Endothelial cell of umbilical vein (primary cell): ENCODE data around the gene SIGLEC8. TPM values are rescaled to one million over a fixed set of nuclear protein-coding genes. Genes with fewer than 3 reads are reported as not detected.

Source experiments
- BruUV-seq: library from RNA; stranded (reverse); fragments of 400-500 nt; replicated peaks from 2 replicates; lab custom pipeline; 2021; lab: Mats Ljungman, UMichigan
- CTCF ChIA-PET: fragments of 300-600, 350-600 bp; sonication (Branson Sonifier 250); formaldehyde crosslinking; loops from one replicate; lab custom pipeline; 2021; ENCODE audit warnings: antibody characterized with exemption, inconsistent platforms; lab: Charles Lee
- POLR2A ChIA-PET: fragments of 300-600, 350-600 bp; sonication (Branson Sonifier 250); formaldehyde crosslinking; loops from one replicate; lab custom pipeline; 2021; ENCODE audit warnings: antibody characterized with exemption, inconsistent platforms; lab: Charles Lee
- DNase-seq: peaks from one replicate; pipeline ENCODE4 v3.0.0-alpha.2; 2011; ENCODE audit warnings: low read depth, low spot score
- FAIRE-seq: peaks from 2 replicates; lab custom pipeline; 2011; peaks lifted over from hg19 to GRCh38; lab: Jason Lieb, UNC
- H2AFZ ChIP-seq: 2 replicates; pipeline ENCODE4 v1.6.0; 2012; ENCODE audit warnings: low read depth, low read length, control low read depth, inconsistent platforms
- H3K27ac ChIP-seq: 2 replicates; pipeline ENCODE4 v1.5.1; 2011; ENCODE audit warnings: low read depth, mild to moderate bottlenecking, control low read depth, low read length, moderate library complexity; ENCODE audit not compliant: insufficient read depth
- H3K27me3 ChIP-seq, 2 experiments: 2 replicates each; pipeline versions ENCODE4 v1.6.0 to v1.6.1; 2011; ENCODE audit warnings: low read length in 2 of 2, mixed read lengths in 1 of 2; ENCODE audit not compliant: control insufficient read depth in 2 of 2, insufficient read depth in 2 of 2
- H3K36me3 ChIP-seq, 2 experiments: 2 replicates in 1 of 2; 3 replicates in 1 of 2; pipeline ENCODE4 v1.5.1; 2011; ENCODE audit warnings: low read length in 2 of 2, mild to moderate bottlenecking in 1 of 2, moderate library complexity in 1 of 2; ENCODE audit not compliant: control insufficient read depth in 2 of 2, insufficient read depth in 2 of 2; ENCODE audit errors: extremely low read depth in 1 of 2
- H3K4me1 ChIP-seq: 3 replicates; pipeline ENCODE4 v1.5.1; 2011; ENCODE audit warnings: mild to moderate bottlenecking, low read length; ENCODE audit not compliant: control insufficient read depth, insufficient read depth; ENCODE audit errors: extremely low read depth
- H3K4me2 ChIP-seq: 2 replicates; pipeline ENCODE4 v1.6.1; 2011; ENCODE audit warnings: low read length, control low read depth, mixed read lengths; ENCODE audit not compliant: insufficient read depth
- H3K4me3 ChIP-seq, 3 experiments: fragments of 200-600 bp in 1 of 3; sonication (generic), shearing (Covaris generic) in 1 of 3; replicated peaks in 1 of 3; 2 replicates each; pipeline ENCODE4 v1.5.1; 2011 to 2016; ENCODE audit warnings: control low read depth in 3 of 3, low read length in 3 of 3, mild to moderate bottlenecking in 2 of 3, inconsistent platforms in 1 of 3, low read depth in 1 of 3, moderate library complexity in 1 of 3; ENCODE audit not compliant: insufficient read depth in 1 of 3
- H3K79me2 ChIP-seq: 2 replicates; pipeline ENCODE4 v1.6.0; 2012; ENCODE audit warnings: low read length, inconsistent platforms; ENCODE audit not compliant: control insufficient read depth, insufficient read depth
- H3K9ac ChIP-seq: replicated peaks from 2 replicates; pipeline ENCODE3; 2011; ENCODE audit warnings: low read length, control low read depth; ENCODE audit not compliant: insufficient read depth; ENCODE audit errors: extremely low read depth
- H3K9me1 ChIP-seq: replicated peaks from 3 replicates; pipeline ENCODE4 v1.6.0; 2011; ENCODE audit warnings: mild to moderate bottlenecking, low read length; ENCODE audit not compliant: control insufficient read depth, insufficient read depth; ENCODE audit errors: extremely low read depth
- H3K9me3 ChIP-seq: replicated peaks from 2 replicates; pipeline ENCODE4 v1.5.1; 2012; ENCODE audit warnings: low read length, inconsistent platforms; ENCODE audit not compliant: control insufficient read depth, insufficient read depth
- H4K20me1 ChIP-seq: replicated peaks from 2 replicates; pipeline ENCODE3; 2011; ENCODE audit warnings: mild to moderate bottlenecking, low read length; ENCODE audit not compliant: control insufficient read depth, insufficient read depth; ENCODE audit errors: extremely low read depth
- EZH2 ChIP-seq: IDR thresholded peaks from 2 replicates; pipeline ENCODE4 v1.6.1; 2012; ENCODE audit warnings: borderline replicate concordance, low read depth, mild to moderate bottlenecking, moderate library complexity, low read length, inconsistent platforms; ENCODE audit not compliant: severe bottlenecking
- FOS ChIP-seq: IDR thresholded peaks from 2 replicates; pipeline ENCODE4 v1.6.1; 2011; ENCODE audit warnings: mild to moderate bottlenecking, low read length, moderate library complexity, borderline replicate concordance; ENCODE audit not compliant: insufficient read depth
- GATA2 ChIP-seq: IDR thresholded peaks from 2 replicates; pipeline ENCODE4 v1.7.0; 2011; ENCODE audit warnings: low read depth, mild to moderate bottlenecking, moderate library complexity, mixed read lengths, low read length; ENCODE audit not compliant: insufficient read length, insufficient read depth
- JUN ChIP-seq: IDR thresholded peaks from 2 replicates; pipeline ENCODE4 v1.6.1; 2011; ENCODE audit warnings: borderline replicate concordance, low read depth; ENCODE audit not compliant: insufficient read length, insufficient read depth
- MYC ChIP-seq: IDR thresholded peaks from one replicate; pipeline ENCODE4 v1.6.1; 2011; ENCODE audit warnings: mild to moderate bottlenecking, low read depth, low read length
- POLR2A ChIP-seq: IDR thresholded peaks from 2 replicates; pipeline ENCODE4 v1.6.1; 2012; ENCODE audit warnings: low read depth, mild to moderate bottlenecking, control low read depth, low read length
- POLR2AphosphoS5 ChIP-seq: IDR thresholded peaks from 2 replicates; pipeline ENCODE4 v1.6.1; 2012; ENCODE audit warnings: low read depth, mild to moderate bottlenecking, control low read depth, low read length, moderate library complexity; ENCODE audit not compliant: insufficient read depth
- dilution Hi-C: fragments of 300-500 bp; cut with MboI; formaldehyde crosslinking; loops from one replicate; pipeline ENCODE4 v1.15.0; 2019; ENCODE audit warnings: low sequenced_read_pairs; ENCODE audit not compliant: extremely low pct_ligation_motif_present
- intact Hi-C: fragments of 100-400 bp; cut with micrococcal nuclease; formaldehyde crosslinking; loops from one replicate; pipeline ENCODE4 v1.10.0; 2022
- polyA plus RNA-seq, 4 experiments: library from polyadenylated mRNA; depleted of rRNA in 3 of 4; stranded (reverse) in 3 of 4; unstranded in 1 of 4; fragments of >200 nt; gene quantifications; 2 replicates each; pipeline versions ENCODE4 v1.2.1 to v1.2.3, GENCODE V29; 2011 to 2012; ENCODE audit warnings: missing spikeins in 1 of 4
- total RNA-seq: library from RNA; stranded (reverse); gene quantifications from 2 replicates; pipeline ENCODE4 v1.2.3, GENCODE V29; 2021
- TF ChIP-seq, protein P1 (sequence below), 2 donors: IDR thresholded peaks; 1 replicate in 1 of 2; 2 replicates in 1 of 2; pipeline ENCODE4 v1.5.1; 2011; ENCODE audit warnings: low read length in 2 of 2, mild to moderate bottlenecking in 2 of 2, moderate library complexity in 2 of 2, control low read depth in 1 of 2, inconsistent platforms in 1 of 2, low read depth in 1 of 2; ENCODE audit not compliant: insufficient read depth in 1 of 2; ENCODE audit errors: extremely low read depth in 1 of 2
- TF ChIP-seq, protein P2 (sequence below): IDR thresholded peaks from 2 replicates; pipeline ENCODE4 v1.6.1; 2011; ENCODE audit not compliant: insufficient read depth, insufficient read length

Gene SIGLEC8
- total and polyA plus RNA-seq, 2 donors (not counting 3 experiments of a cell fraction or from before 2014, with no cell fraction given): not detected

DNA sequence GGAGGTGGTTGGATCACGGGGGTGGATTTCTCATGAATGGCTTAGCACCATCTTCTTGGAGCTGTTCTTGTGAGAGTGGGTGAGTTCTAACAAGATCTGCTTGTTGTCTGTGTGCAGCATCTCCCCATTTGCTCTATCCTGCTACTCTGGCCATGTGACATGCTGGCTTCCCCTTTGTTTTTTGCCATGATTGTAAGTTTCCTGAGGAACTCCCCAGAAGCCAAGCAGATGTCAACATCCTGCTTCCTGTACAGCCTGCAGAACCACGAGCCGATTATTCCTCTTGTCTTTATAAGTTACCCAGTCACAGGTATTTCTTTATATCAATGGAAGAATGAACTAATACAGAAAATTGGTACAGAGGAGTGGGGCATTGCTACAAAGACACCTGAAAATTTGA is 45.6 kb upstream of the SIGLEC8 start:
- Histone ChIP-seq H3K4me2 (no peak overlapping the region), H3K4me1 (no peaks in the 10 kb centered on the region), H3K79me2 (no peaks in the 10 kb centered on the region), H4K20me1 (no peaks in the 10 kb centered on the region), H3K9me1 (no peaks in the 10 kb centered on the region), H3K9ac (no peak overlapping the region), H2AFZ (no peak overlapping the region), H3K9me3 (no peaks in the 10 kb centered on the region), H3K27me3 (no peaks in the 10 kb centered on the region), H3K27ac (no peak overlapping the region), H3K4me3 (no peak overlapping the region), H3K36me3 (no peaks in the 10 kb centered on the region)
- no TSS peak for BruUV-seq
- TF ChIP-seq POLR2AphosphoS5: no peak
- TF ChIP-seq, protein P1, sequence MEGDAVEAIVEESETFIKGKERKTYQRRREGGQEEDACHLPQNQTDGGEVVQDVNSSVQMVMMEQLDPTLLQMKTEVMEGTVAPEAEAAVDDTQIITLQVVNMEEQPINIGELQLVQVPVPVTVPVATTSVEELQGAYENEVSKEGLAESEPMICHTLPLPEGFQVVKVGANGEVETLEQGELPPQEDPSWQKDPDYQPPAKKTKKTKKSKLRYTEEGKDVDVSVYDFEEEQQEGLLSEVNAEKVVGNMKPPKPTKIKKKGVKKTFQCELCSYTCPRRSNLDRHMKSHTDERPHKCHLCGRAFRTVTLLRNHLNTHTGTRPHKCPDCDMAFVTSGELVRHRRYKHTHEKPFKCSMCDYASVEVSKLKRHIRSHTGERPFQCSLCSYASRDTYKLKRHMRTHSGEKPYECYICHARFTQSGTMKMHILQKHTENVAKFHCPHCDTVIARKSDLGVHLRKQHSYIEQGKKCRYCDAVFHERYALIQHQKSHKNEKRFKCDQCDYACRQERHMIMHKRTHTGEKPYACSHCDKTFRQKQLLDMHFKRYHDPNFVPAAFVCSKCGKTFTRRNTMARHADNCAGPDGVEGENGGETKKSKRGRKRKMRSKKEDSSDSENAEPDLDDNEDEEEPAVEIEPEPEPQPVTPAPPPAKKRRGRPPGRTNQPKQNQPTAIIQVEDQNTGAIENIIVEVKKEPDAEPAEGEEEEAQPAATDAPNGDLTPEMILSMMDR (IDR thresholded peaks at IDR 0.05; ENCODE audit: extremely low read depth in 1 of 2, insufficient read depth in 1 of 2, low read depth in 1 of 2, low read length in 2 of 2): no peak
- POLR2A ChIA-PET: no interaction called here
- intact Hi-C loops (no loop called here), dilution Hi-C loops (no loop called here)
- DNase-seq: no peak
- FAIRE-seq: no peak
- CTCF ChIA-PET: no interaction called here

DNA sequence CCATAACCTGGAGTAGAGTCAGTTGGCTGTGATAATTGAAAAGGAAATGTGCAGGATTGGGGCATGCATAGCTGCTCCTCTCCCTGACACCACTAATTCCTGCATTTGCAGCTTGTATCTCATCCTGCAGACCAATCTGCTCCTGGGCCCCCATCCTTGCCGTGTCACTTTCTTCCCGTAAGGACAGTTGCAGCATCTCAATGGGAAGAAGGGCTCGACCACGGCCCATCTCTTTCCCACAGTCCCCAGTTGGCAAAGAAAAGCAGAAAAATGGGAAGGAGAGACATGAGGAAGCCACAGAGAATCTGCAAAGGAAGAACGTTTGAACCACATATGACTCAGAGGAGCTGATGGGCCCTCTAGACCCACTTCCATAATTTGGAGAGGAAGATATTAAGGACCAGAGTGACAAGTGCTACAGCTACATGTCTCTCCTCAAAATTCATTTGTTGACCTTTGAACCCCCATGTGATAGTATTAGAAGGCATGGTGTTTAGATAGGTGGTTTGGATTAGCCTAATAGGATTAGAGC is 45.1 kb upstream of the SIGLEC8 start:
- H3K4me2 ChIP-seq: no peak overlapping the region
- BruUV-seq: no TSS peak
- H3K9ac ChIP-seq: no peak overlapping the region
- no peaks in the 10 kb centered on the region for H3K9me1 ChIP-seq
- no peak overlapping the region for H2AFZ ChIP-seq
- no peaks in the 10 kb centered on the region for H3K27me3 ChIP-seq
- H3K4me1 ChIP-seq: no peaks in the 10 kb centered on the region
- ChIA-PET POLR2A (no interaction called here), CTCF (no interaction called here)
- H4K20me1 ChIP-seq: no peaks in the 10 kb centered on the region
- no peaks in the 10 kb centered on the region for H3K9me3 ChIP-seq
- no peak overlapping the region for H3K27ac ChIP-seq
- no peaks in the 10 kb centered on the region for H3K79me2 ChIP-seq
- DNase-seq: no peak
- no peak for FAIRE-seq
- H3K4me3 ChIP-seq: no peak overlapping the region
- dilution Hi-C loops (no loop called here), intact Hi-C loops (no loop called here)
- TF ChIP-seq EZH2 (no peak), POLR2A (no peak), GATA2 (no peak), JUN (no peak), MYC (no peak), POLR2AphosphoS5 (no peak), FOS (no peak)
- TF ChIP-seq, protein P2, sequence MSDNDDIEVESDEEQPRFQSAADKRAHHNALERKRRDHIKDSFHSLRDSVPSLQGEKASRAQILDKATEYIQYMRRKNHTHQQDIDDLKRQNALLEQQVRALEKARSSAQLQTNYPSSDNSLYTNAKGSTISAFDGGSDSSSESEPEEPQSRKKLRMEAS: no peak
- TF ChIP-seq, protein P1 (IDR thresholded peaks at IDR 0.05; ENCODE audit: extremely low read depth in 1 of 2, insufficient read depth in 1 of 2, low read depth in 1 of 2, low read length in 2 of 2): no peak
- H3K36me3 ChIP-seq: no peaks in the 10 kb centered on the region
